Activated CD4-positive, alpha-beta T cell treated with anti-CD3 and anti-CD28 coated beads, Interleukin-2, amount 50 U/mL, for 24 hours (primary cell): ENCODE results near the gene TDRD12.

Source experiments
- DNase-seq, 2 donors: peaks; one replicate each; pipeline ENCODE4 v3.0.0-alpha.2; 2020; ENCODE audit warnings: low read depth in 1 of 2, low spot score in 1 of 2

TDRD12 gene

GRCh38 chr19:32809254-32809653, 89.7 kb downstream of the TDRD12 start:
- DNase-seq, result no peak

DNA sequence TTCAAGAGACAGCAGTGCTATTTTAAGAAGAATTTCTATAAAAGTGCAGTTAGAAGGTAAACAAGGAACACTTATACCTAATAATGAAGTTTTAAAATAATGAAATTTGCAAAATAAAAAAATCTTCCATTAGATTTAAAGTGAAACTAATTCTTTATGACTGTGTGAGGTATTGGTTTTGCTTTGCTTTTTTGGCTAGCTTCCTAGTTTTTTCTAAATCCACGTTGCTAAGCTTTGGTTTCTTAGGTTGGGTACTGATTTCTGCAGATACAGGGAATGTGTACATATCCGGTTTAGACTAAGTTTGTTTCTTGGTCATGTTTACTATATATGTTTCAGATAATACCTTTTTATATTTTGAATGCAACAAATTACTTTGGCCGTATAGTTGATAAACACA, 90.2 kb downstream of the TDRD12 start:
- DNase-seq, result no peak

GRCh38 chr19:32810452-32810851, 90.9 kb downstream of the TDRD12 start:
- DNase-seq, result no peak

GRCh38 chr19:32811151-32811550, 91.6 kb downstream of the TDRD12 start:
- DNase-seq, result no peak

- no peak for DNase-seq
Measured at GRCh38 chr19:32812036-32812435, 92.5 kb downstream of the TDRD12 start.

GRCh38 chr19:32812571-32812970, 93.0 kb downstream of the TDRD12 start:
- no peak for DNase-seq

- DNase-seq, result no peak
Measured at GRCh38 chr19:32813862-32814425, 94.4 kb downstream of the TDRD12 start.

- no peak for DNase-seq
Measured at GRCh38 chr19:32814624-32815023, 95.1 kb downstream of the TDRD12 start.

- DNase-seq, result no peak
Measured at GRCh38 chr19:32816555-32817099, 97.1 kb downstream of the TDRD12 start.

GRCh38 chr19:32817569-32818476, 98.3 kb downstream of the TDRD12 start:
- DNase-seq, result no peak

DNA sequence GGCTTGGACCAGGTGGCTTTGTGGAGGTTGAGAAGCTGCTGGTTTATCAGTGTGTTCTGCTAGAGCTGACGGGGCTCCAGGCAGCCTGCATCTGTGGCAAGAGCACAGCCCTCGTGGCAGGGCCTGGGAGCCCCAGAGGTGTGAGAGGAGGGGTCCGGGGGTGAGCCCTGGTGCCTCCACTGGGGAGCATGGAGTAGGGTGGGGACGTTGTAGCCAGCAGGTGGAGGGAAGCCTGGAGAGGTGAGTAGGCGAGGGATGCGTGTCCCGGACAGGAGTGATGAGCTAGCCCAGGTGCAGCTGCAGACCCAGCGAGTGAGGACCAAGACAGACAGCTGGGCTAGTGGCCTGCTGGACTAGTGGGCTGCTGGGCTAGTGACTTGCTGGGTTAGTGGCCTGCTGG, 99.0 kb downstream of the TDRD12 start:
- DNase-seq, result no peak

GRCh38 chr19:32819419-32820400, 100.1 kb downstream of the TDRD12 start:
- DNase-seq, result no peak

DNA sequence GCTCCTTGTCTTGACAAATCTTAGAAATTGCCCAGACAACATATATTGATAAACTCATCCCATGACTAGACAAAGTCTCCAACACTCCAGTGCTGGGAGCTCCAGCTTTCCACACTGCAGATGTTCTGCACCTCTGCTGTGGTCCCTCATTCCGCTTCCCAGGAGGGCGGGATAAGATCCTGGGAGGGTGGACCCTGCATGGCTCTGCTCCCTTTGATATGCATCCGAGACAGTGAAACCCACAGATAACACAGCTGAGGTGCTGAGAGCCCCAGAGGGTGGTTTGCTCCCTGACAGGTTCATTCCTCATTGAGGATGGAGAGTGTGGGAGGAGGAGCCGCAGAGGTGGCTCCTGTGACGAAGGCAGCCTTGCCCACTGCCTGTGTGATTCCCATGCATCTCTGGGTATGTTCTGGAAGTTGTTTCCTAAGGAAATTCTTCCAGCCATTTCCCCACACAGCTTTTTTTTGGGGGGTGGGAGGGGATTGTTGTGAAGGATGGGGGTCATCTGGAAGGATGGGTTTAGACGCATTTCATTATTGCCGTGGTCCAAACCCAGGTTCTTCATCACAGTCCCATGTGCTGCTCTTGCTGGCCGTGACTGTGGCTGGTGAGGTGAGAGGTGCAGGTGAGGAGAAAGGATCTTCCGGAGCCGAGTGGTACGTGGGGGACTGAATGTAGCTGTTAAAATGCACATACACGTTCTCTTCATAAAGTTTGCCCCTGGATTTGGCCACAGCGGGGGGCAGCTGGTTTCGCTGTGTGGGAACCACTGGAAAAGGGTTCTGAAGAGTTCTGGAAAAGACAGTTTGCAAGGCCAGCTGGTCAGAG, 103.6 kb downstream of the TDRD12 start:
- no peak for DNase-seq

- no peak for DNase-seq
Measured at GRCh38 chr19:32823747-32824102, 104.2 kb downstream of the TDRD12 start.

GRCh38 chr19:32824191-32824751, 104.7 kb downstream of the TDRD12 start:
- DNase-seq, result no peak

- DNase-seq, result no peak
Measured at GRCh38 chr19:32824916-32825608, 105.5 kb downstream of the TDRD12 start.

DNA sequence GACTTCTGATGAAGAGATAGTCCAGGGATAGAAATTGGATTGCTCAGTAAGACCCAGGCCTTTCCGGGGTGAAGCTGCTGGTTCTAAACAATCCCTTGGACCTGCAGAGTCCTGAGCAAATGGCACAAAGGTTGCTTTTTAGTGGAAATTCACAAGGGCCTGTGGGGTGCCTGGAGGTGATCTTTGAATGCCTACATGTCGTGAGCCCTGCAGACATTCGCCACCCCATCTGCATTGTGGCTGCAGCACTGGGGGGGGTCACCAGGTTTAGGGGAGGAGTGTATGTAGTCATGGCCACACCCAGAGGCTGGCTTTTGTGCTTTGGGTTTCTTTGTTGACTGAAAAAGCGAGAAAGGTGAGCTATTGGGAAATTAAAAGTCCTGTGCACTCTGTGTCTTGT, 108.6 kb downstream of the TDRD12 start:
- no peak for DNase-seq

DNA sequence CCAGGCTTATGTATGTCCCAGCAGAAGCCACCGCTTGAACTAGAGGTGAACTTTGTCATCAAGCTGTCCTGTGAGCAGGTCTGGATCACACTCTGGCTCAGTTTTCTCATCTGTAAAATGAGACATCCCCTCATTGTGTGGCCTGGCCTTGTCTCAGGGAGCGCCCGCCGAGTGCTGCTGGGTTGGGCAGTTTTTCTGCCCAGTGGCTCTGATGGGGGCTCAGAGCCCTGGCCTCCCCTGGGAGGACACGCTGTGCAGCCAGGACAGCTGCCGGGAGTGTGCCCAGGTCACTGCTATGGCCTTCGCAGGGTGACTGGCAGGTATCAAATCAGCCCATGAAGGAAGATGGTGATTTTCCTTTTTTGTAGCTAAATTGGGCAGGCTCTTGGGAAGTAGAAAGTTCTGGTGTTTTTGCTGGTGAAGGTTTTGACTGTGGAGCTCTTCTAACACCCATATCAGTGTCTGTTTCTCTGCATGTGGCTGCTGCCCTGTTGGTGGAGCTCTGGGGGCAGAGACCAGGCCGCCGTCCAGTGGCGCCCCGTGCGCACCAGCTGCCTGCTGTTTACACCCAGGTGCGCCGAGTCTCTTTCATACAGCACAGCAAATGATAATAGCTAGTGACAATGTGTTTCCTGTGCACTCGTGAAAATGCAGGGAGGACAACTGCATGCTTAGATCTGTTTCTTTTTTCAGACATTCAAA, 109.2 kb downstream of the TDRD12 start:
- DNase-seq, result no peak

DNA sequence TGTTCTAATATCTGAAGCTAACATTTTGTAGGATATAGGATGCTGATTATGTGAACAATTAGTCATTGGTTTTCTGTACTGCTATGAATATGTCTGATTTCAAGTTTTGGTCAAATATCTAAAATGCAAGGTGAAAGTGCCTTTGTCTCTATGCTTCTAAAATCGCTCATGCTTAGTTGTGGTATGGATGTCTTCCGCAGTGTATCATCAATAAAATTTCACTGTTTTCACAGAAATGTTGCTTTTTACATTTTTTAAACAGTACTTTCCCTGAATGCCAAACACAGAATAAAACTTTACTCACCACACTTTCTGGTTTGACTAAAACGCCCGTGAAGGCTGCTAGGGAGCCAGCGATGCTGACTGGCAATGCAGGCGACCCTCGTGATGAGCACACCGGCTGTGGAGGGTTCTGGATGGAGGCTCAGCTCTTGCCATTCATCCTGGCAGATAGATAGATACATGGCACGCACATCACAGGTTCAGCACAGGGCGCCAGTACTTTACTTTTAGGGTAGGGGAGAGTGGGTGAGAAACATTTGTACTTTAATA, 109.9 kb downstream of the TDRD12 start:
- no peak for DNase-seq
